Effector memory CD4-positive, alpha-beta T cell (primary cell): ENCODE results near the gene SOHLH1.

Experiments
- DNase-seq, 3 donors: peaks; one replicate each; pipeline ENCODE4 v3.0.0-alpha.2; 2020
- H3K27ac ChIP-seq: 2 replicates; pipeline ENCODE4 v1.7.0; 2013; ENCODE audit warnings: mild to moderate bottlenecking, low read length, moderate library complexity; ENCODE audit not compliant: insufficient read depth, poor library complexity, severe bottlenecking
- H3K27me3 ChIP-seq: replicated peaks from 2 replicates; pipeline ENCODE4 v1.7.0; 2013; ENCODE audit warnings: mild to moderate bottlenecking, low read length; ENCODE audit not compliant: insufficient read depth, control insufficient read depth, poor library complexity, severe bottlenecking
- H3K36me3 ChIP-seq: 2 replicates; pipeline ENCODE4 v1.7.0; 2013; ENCODE audit warnings: mild to moderate bottlenecking, low read length, moderate library complexity; ENCODE audit not compliant: control insufficient read depth, insufficient read depth
- H3K4me1 ChIP-seq: 2 replicates; pipeline ENCODE4 v1.7.0; 2013; ENCODE audit warnings: low read length, mild to moderate bottlenecking; ENCODE audit not compliant: control insufficient read depth, insufficient read depth, poor library complexity, severe bottlenecking
- H3K4me3 ChIP-seq: 2 replicates; pipeline ENCODE4 v1.7.0; 2013; ENCODE audit warnings: low read length, low read depth, mild to moderate bottlenecking; ENCODE audit not compliant: insufficient read depth, poor library complexity, severe bottlenecking
- H3K9me3 ChIP-seq: 2 replicates; pipeline ENCODE4 v1.7.0; 2013; ENCODE audit warnings: mild to moderate bottlenecking, low read length, moderate library complexity; ENCODE audit not compliant: control insufficient read depth

Gene SOHLH1

DNA sequence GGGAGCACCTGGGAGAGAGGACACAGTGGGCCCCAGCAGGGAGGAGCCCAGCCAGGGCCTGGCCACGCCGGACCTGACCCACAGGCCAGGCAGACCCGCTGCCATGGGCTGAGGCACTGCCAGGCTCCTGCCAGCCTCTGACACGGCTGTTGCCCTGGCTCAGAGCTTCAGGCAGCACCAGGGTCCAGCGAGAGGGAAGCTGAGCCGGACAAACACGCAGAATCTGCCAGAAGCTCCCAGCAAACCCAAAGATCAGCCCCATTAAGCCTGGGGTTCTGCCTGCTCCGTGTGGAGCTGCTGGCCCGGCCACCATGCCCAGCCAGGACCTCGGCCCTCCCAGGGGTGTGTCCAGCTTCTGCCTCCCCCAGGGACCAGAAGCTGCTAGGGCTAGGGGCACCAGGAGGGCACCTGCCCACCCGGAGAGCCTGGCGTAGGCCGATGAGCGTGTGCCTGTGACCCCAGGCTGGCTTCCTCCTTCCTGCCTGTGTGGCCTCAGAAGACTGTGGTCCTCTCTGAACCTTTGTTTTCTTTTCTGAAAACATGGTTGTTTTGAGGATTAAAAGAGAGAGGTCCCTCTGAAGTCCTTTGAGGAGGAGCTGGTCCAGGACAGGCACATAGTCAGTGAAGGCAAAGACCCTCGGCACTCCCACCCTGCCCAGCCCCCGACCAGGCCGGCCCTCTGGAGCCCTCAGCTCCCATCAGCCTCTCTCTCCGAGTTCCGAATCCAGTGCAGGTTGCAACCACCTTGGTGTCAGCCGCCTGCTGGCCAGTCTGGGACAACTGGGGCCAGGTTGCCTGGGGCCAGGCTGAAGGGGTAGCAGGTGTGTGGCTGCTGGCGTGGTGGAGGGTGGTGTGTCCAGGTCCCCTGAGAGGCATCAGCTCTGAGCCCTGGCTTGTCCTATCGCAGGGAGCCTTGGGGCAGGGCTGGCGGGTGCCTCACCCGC lies 42.3 kb upstream of the SOHLH1 start:
- no peaks in the 10 kb centered on the region for H3K36me3 ChIP-seq
- H3K4me3 ChIP-seq = no peak overlapping the region
- no peak overlapping the region for H3K27ac ChIP-seq
- no peaks in the 10 kb centered on the region for H3K27me3 ChIP-seq
- no peak for DNase-seq
- no peaks in the 10 kb centered on the region for H3K4me1 ChIP-seq
- H3K9me3 ChIP-seq = no peaks in the 10 kb centered on the region

- Histone ChIP-seq H3K27ac (no peak overlapping the region), H3K4me3 (no peak overlapping the region), H3K27me3 (no peaks in the 10 kb centered on the region), H3K4me1 (no peaks in the 10 kb centered on the region), H3K9me3 (no peaks in the 10 kb centered on the region), H3K36me3 (no peaks in the 10 kb centered on the region)
- DNase-seq = no peak
Observed at GRCh38 chr9:135739271-135740220, 40.3 kb upstream of the SOHLH1 start.

DNA sequence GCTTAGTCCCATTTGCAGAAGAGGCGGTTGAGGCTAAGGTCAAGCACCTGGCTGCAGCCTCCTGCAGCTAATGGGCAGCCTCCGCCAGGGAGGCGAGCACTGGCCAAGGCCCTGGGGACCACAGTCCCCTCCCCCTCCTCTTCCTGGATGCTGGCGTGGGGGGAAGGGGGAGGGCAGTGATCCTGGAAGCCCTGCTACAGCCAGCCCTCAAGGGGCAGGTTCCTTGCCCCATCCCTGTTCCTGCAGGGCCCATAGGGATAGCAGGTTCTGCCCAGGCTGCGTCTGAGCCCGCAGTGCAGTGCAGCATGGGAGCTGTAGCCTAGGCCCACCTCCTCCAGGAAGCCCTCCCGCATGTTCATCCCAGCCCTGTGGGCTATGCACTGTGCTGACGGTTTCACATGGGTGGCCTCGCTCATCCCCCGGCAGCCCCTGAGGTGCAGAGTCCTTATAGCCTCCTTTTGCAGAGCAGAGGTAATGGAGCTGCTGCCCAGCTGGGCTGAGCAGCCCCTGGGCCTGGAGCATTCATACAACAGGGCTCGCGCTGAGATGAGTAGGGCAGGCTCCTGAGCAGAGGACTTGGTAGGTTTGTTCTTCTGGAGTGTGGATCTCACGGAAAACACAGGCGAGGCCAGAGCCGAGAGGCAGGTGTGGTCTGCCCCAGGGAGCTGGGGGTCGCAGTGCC lies 38.7 kb upstream of the SOHLH1 start:
- Histone ChIP-seq H3K27ac (no peak overlapping the region), H3K36me3 (no peaks in the 10 kb centered on the region), H3K27me3 (no peaks in the 10 kb centered on the region), H3K4me1 (no peaks in the 10 kb centered on the region), H3K9me3 (no peaks in the 10 kb centered on the region), H3K4me3 (no peak overlapping the region)
- no peak for DNase-seq

DNA sequence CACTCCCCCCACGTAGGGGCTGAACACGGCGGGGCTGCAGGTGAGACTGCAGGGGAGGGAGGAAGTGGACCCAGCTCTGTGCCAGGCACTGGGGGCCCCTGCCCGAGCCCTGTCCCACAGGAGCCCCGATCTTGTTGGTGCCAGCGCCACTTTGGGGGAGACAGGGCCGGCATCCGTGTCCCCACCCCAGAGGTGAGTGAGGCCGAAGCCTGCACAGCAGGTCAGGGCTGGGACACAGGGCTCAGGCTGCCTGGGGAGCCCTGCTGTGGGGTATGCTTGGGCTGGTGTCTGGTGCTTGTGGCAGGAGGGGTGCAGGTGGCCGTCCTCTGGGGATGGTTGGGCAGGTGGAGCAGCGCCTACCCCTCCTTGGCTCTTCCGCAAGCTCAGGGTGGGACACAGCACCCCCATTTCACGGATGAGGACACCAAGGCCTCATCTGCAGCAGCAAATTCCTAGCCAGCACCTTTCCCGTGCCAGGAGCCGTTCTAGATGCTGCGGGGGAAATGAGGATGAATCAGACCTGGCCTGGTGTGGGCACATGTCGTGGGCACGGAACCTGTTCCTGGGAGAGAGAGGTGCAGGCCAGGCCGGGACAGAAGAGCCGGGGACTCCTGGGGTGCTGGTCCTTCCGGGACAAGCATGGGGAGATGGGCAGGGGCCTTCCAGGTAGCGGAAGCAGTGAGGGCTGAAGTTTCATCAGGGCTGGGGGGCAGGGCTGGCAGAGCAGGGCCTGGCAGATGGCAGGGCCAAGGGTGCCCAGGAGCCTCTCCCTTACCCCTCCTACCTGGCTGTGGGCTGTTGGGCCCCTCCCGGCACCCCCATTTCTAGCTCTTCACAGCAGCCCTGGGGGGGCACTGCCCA lies 37.9 kb upstream of the SOHLH1 start:
- Histone ChIP-seq H3K4me1 (no peaks in the 10 kb centered on the region), H3K36me3 (no peaks in the 10 kb centered on the region), H3K9me3 (no peaks in the 10 kb centered on the region), H3K27ac (no peak overlapping the region), H3K4me3 (no peak overlapping the region), H3K27me3 (no peaks in the 10 kb centered on the region)
- DNase-seq = no peak

DNA sequence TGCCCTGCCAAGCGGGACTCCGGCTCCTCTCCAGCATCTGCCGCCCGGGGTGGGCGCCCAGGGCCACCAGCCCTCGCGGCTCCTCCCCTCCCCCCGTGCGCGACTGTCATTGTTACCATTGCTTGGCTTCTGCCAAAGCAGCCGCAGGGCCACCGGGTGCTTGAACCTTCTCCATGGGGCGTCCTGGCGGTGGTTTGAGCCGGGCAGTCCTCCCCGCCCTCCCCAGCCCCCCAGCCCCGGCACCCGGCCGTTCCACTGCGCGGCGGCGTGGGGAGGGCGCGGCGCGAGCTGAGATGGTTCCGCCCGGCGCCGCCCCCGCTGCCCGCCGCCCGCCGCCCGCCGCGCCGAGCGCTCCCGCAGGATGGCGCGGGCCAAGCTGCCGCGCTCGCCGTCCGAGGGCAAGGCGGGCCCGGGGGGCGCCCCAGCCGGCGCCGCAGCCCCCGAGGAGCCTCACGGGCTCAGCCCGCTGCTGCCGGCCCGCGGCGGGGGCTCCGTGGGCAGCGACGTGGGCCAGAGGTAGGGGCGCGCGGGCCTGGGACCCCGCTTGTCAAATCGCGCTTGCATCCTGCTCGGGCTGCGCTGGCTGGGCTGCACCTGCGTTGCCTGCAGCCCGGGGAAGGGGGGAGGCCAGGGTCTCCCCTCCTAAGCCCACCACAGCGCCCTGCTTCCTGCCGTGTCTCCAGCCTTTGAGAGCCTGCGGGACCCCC lies 37.1 kb upstream of the SOHLH1 start:
- H3K4me3 ChIP-seq = no peak overlapping the region
- H3K27me3 ChIP-seq = no peaks in the 10 kb centered on the region
- no peaks in the 10 kb centered on the region for H3K36me3 ChIP-seq
- no peak overlapping the region for H3K27ac ChIP-seq
- no peaks in the 10 kb centered on the region for H3K4me1 ChIP-seq
- DNase-seq = no peak
- no peaks in the 10 kb centered on the region for H3K9me3 ChIP-seq

DNA sequence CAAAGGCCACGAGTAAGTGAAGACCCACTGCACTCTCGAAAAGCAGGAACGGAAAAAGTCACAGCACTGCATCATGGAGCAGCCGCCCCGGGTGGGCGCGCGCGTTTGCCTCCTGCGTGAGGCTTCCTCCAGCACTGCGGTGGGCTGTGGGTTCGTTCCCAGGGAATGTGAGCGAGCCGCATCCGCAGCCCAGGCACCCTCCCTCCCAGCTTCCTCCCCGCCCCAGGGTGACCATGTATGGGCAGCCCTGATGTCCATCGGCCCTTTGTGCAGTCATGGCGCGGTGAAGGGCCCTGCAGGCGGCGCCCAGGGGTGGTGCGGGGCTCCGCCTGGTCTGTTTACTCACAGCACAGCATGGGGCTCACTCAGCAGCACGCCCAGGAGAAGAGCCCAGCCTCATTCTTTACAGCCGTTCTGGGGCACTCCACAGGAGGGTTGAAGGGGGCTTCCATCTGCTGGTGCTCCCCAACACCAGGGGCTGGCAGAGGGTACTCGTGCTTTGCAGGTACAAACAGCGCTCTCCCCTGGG lies 35.4 kb upstream of the SOHLH1 start:
- Histone ChIP-seq H3K36me3 (no peaks in the 10 kb centered on the region), H3K4me3 (no peak overlapping the region), H3K4me1 (no peaks in the 10 kb centered on the region), H3K9me3 (no peaks in the 10 kb centered on the region), H3K27me3 (no peaks in the 10 kb centered on the region), H3K27ac (no peak overlapping the region)
- DNase-seq = no peak

DNA sequence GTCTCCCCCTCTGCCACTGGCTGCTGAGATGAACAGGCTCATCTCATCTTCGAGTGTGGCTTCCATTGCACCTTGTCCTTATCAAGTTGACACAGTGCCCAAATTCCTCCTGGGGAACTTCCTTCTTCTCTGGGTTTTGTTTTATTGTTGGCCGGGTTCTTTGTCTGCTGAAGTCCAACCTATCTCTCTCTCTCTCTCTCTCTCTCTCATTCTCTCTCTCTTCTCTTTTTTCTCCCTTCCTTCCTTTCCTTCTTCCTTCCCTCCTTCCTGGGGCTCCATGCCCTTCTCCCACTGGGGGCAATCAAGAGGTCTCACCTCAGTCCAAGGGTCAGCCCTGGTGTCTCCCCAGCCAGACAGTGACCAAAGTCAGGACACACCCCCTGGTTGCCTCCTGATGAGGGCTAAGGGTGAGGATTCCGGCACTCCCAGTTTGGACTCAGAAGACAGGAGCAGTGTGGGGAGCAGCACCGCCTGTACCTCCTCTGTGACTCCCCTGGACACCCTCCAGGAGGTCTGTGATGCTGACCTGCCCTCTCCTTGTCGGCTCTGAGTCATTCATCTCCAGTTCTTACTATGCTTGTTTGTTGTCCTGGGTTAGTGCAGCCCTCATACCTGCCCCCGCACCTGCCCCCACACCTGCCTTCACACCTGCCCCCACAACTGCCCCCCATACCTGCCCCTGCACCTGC lies 33.4 kb upstream of the SOHLH1 start:
- Histone ChIP-seq H3K27me3 (no peaks in the 10 kb centered on the region), H3K27ac (no peak overlapping the region), H3K9me3 (no peaks in the 10 kb centered on the region), H3K4me1 (no peaks in the 10 kb centered on the region), H3K4me3 (no peak overlapping the region), H3K36me3 (no peaks in the 10 kb centered on the region)
- DNase-seq = no peak

DNA sequence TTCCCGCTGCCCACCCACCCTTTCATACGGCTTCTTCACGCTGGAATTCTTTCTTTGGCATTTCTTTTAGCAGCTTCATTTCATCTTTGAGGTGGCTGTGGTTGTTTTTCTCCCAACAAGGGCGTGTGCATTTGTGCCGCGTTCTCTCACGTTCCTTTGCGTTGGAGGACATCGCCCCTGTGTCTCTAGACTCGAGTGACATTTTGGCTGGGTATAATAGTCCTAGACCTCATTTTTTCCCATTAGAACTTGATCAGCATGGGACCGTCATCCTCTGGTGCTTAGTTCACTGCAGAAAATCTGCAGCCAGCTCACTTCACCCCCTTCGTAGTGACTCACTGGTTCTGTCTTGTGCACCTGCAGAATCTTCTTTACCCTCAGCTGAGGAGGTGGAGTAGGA lies 32.2 kb upstream of the SOHLH1 start:
- Histone ChIP-seq H3K27ac (no peak overlapping the region), H3K27me3 (no peaks in the 10 kb centered on the region), H3K4me3 (no peak overlapping the region), H3K36me3 (no peaks in the 10 kb centered on the region), H3K9me3 (no peaks in the 10 kb centered on the region), H3K4me1 (no peaks in the 10 kb centered on the region)
- DNase-seq = no peak
